ENCODE measurements around the gene RSBN1. TPM values are rescaled to one million over a fixed set of nuclear protein-coding genes. Genes with fewer than 3 reads are reported as not detected.

RSBN1 gene
- total RNA-seq, 1 experiment from 2014 or later: 10.7 TPM

GRCh38 chr1:113849072-113849471, 36.8 kb upstream of the RSBN1 start:
- TF ChIP-seq SIN3A (IDR thresholded peaks at IDR 0.05; ENCODE audit: borderline replicate concordance, insufficient read depth, low read depth, low read length) (no peak), POLR2AphosphoS5 (IDR thresholded peaks at IDR 0.05; ENCODE audit: low read depth, low read length) (no peak), REST (IDR thresholded peaks at IDR 0.05; ENCODE audit: insufficient read depth in 1 of 2, low read depth in 2 of 2, low read length in 1 of 2) (no peak), TCF7L2 (IDR thresholded peaks at IDR 0.05; ENCODE audit: low read depth, low read length) (no peak)
- TF ChIP-seq, protein P1, sequence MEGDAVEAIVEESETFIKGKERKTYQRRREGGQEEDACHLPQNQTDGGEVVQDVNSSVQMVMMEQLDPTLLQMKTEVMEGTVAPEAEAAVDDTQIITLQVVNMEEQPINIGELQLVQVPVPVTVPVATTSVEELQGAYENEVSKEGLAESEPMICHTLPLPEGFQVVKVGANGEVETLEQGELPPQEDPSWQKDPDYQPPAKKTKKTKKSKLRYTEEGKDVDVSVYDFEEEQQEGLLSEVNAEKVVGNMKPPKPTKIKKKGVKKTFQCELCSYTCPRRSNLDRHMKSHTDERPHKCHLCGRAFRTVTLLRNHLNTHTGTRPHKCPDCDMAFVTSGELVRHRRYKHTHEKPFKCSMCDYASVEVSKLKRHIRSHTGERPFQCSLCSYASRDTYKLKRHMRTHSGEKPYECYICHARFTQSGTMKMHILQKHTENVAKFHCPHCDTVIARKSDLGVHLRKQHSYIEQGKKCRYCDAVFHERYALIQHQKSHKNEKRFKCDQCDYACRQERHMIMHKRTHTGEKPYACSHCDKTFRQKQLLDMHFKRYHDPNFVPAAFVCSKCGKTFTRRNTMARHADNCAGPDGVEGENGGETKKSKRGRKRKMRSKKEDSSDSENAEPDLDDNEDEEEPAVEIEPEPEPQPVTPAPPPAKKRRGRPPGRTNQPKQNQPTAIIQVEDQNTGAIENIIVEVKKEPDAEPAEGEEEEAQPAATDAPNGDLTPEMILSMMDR (IDR thresholded peaks at IDR 0.05): no peak
- Histone ChIP-seq H3K4me1 (ENCODE audit: control insufficient read depth, insufficient read depth, low read length) (no peaks in the 10 kb centered on the region), H3K9me3 (ENCODE audit: control insufficient read depth, insufficient read depth, low read depth, low read length) (0 out of 2 replicates have a peak, but pooled peaks cover 3% of the 10 kb centered on the region), H3K27me3 (ENCODE audit: control insufficient read depth, insufficient read depth, low read length) (no peaks in the 10 kb centered on the region), H3K36me3 (ENCODE audit: control insufficient read depth, insufficient read depth, low read length) (no peaks in the 10 kb centered on the region), H3K27ac (ENCODE audit: low read length) (no peak overlapping the region), H3K4me3 (ENCODE audit: low read depth in 2 of 2, low read length in 2 of 2) (no peak overlapping the region)
- POLR2A ChIA-PET: no interaction called here
- intact Hi-C loops (cut with micrococcal nuclease; ENCODE audit: unreplicated experiment): no loop called here
- CTCF ChIA-PET: no interaction called here
- in situ Hi-C loops (cut with HindIII; ENCODE audit: low pct_unique_long_range_greater_than_20kb, low sequenced_read_pairs): no loop called here
- DNase-seq (ENCODE audit: low read depth, low spot score) (no peak), ATAC-seq (no peak)
- no TSS peak for BruUV-seq (replicated peaks)

- Histone ChIP-seq H3K27ac (ENCODE audit: low read length) (no peak overlapping the region), H3K27me3 (ENCODE audit: control insufficient read depth, insufficient read depth, low read length) (no peaks in the 10 kb centered on the region), H3K4me3 (ENCODE audit: low read depth in 2 of 2, low read length in 2 of 2) (no peak overlapping the region), H3K36me3 (ENCODE audit: control insufficient read depth, insufficient read depth, low read length) (no peaks in the 10 kb centered on the region), H3K9me3 (ENCODE audit: control insufficient read depth, insufficient read depth, low read depth, low read length) (0 out of 2 replicates have a peak, but pooled peaks cover 3% of the 10 kb centered on the region), H3K4me1 (ENCODE audit: control insufficient read depth, insufficient read depth, low read length) (no peaks in the 10 kb centered on the region)
- DNase-seq (ENCODE audit: low read depth, low spot score): no peak
- in situ Hi-C loops (cut with HindIII; ENCODE audit: low pct_unique_long_range_greater_than_20kb, low sequenced_read_pairs): no loop called here
- no TSS peak for BruUV-seq (replicated peaks)
- TF ChIP-seq, protein P1 (IDR thresholded peaks at IDR 0.05): no peak
- no peak for TF ChIP-seq POLR2AphosphoS5 (IDR thresholded peaks at IDR 0.05; ENCODE audit: low read depth, low read length)
- no peak for TF ChIP-seq REST (IDR thresholded peaks at IDR 0.05; ENCODE audit: insufficient read depth in 1 of 2, low read depth in 2 of 2, low read length in 1 of 2)
- TF ChIP-seq TCF7L2 (IDR thresholded peaks at IDR 0.05; ENCODE audit: low read depth, low read length): no peak
- no peak for TF ChIP-seq SIN3A (IDR thresholded peaks at IDR 0.05; ENCODE audit: borderline replicate concordance, insufficient read depth, low read depth, low read length)
- intact Hi-C loops (cut with micrococcal nuclease; ENCODE audit: unreplicated experiment): no loop called here
- ChIA-PET CTCF (no interaction called here), POLR2A (no interaction called here)
- ATAC-seq: no peak
Observed at GRCh38 chr1:113846391-113847035, 34.2 kb upstream of the RSBN1 start.
